Adrenal gland (tissue), 12 donors: Measurements from ENCODE around the gene GATA5. TPM values are rescaled to one million over a fixed set of nuclear protein-coding genes. Genes with fewer than 3 reads are reported as not detected.

Experiments
- DNase-seq, 7 donors: peaks; one replicate each; pipeline ENCODE4 v3.0.0-alpha.2; 2019 to 2020
- H3K27ac ChIP-seq, 5 donors: fragments of 200-600 bp; sonication (generic) in 4 of 5; 1 replicate in 3 of 5; 2 replicates in 2 of 5; pipeline versions ENCODE4 v1.5.1 to v1.8.0; 2016 to 2020; ENCODE audit warnings: mild to moderate bottlenecking in 1 of 5
- H3K27me3 ChIP-seq: fragments of 200-600 bp; 2 replicates; pipeline ENCODE4 v1.8.0; 2021
- H3K36me3 ChIP-seq, 2 donors: fragments of 200-600 bp; replicated peaks in 1 of 2; 1 replicate in 1 of 2; 2 replicates in 1 of 2; pipeline versions ENCODE4 v1.5.1 to v1.8.0; 2018 to 2022
- H3K4me1 ChIP-seq, 2 donors: fragments of 200-600 bp; replicated peaks in 1 of 2; 1 replicate in 1 of 2; 2 replicates in 1 of 2; pipeline versions ENCODE4 v1.5.1 to v1.8.0; 2018 to 2021
- H3K4me3 ChIP-seq, 4 donors: fragments of 200-600 bp; sonication (generic) in 3 of 4; one replicate each; pipeline ENCODE4 v1.5.1; 2016 to 2018
- H3K9me3 ChIP-seq, 3 donors: fragments of 200-600 bp; sonication (generic) in 1 of 3; replicated peaks in 1 of 3; 1 replicate in 2 of 3; 2 replicates in 1 of 3; pipeline versions ENCODE4 v1.5.1 to v1.8.0; 2016 to 2021
- CTCF ChIP-seq, 6 experiments: fragments of 450-650 bp in 4 of 6; fragments of 200-600 bp in 2 of 6; sonication (generic) in 1 of 6; IDR thresholded peaks; 1 replicate in 5 of 6; 2 replicates in 1 of 6; pipeline versions ENCODE4 v1.5.1 to v1.8.0; 2016 to 2021; ENCODE audit warnings: antibody characterized with exemption in 6 of 6, mild to moderate bottlenecking in 2 of 6, moderate library complexity in 1 of 6
- POLR2A ChIP-seq, 2 donors: fragments of 450-650 bp; IDR thresholded peaks; one replicate each; pipeline ENCODE4 v1.6.1; 2017; ENCODE audit warnings: antibody characterized with exemption in 2 of 2, mild to moderate bottlenecking in 2 of 2, moderate library complexity in 1 of 2
- WGBS, 4 donors: extraction: QIAGEN DNeasy Blood & Tissue Kit in 2 of 4; methylation state at CpG; one replicate each; pipeline versions ENCODE4 v1.1.5 to v1.1.7; 2013 to 2017; 5-methylcytosine and 5-hydroxymethylcytosine counted together
- intact Hi-C, 2 donors: fragments of 100-400 bp; cut with DNase I; formaldehyde crosslinking; loops; one replicate each; pipeline versions ENCODE4 v1.14.1 to v1.15.0; 2022 to 2023
- polyA plus RNA-seq, 3 donors: library from polyadenylated mRNA; stranded (reverse); fragments of 200-250 nt in 2 of 3; fragments of 350-450 nt in 1 of 3; fragmentation: Illumina TruSeq in 1 of 3; extraction: RNeasy Lipid Tissue Mini Kit (QIAGEN cat#74804) in 1 of 3; gene quantifications; one replicate each; pipeline ENCODE4 v1.2.3, GENCODE V29; 2013 to 2014
- total RNA-seq, 9 donors: library from RNA; depleted of rRNA in 4 of 9; stranded (reverse); fragments of >200 nt in 4 of 9; fragments of 120-200 nt in 1 of 9; fragmentation: NEBNext Ultra II Directional in 1 of 9; extraction: Animal tissue kit (Norgen Biotek cat#: 25700) in 1 of 9; gene quantifications; one replicate each; pipeline versions ENCODE4 v1.1.0 to v1.2.4, GENCODE V29; 2013 to 2023
- donor health status: healthy with polysubstance abuse.
- donor health status: Bipolar disorder and iron deficiency.
- donor health status: DM: yes; HTN: yes; CAD: no.
- donor health status: DM: no; HTN: no; CAD: no.
- donor health status: DM: no; HTN: no; CAD: no.
- donor health status: DM: yes; HTN: yes; CAD: no.

GATA5 gene
- total and polyA plus RNA-seq, 12 donors = 0.67 to 12.0 (median 5.7) TPM

- TF ChIP-seq CTCF (IDR thresholded peaks at IDR 0.05) (no peak), POLR2A (IDR thresholded peaks at IDR 0.05) (no peak)
- no peaks in the 10 kb centered on the region for H3K9me3 ChIP-seq
- H3K4me3 ChIP-seq = no peak overlapping the region
- DNase-seq = no peak
- intact Hi-C loops = no loop called here
- WGBS, 4 donors = 64 to 77% (median 69%) methylated on average over 10 to 14 of the region's 14 CpGs
- no peak overlapping the region for H3K27ac ChIP-seq
- H3K36me3 ChIP-seq = no peaks in the 10 kb centered on the region
- no peaks in the 10 kb centered on the region for H3K27me3 ChIP-seq
- no peaks in the 10 kb centered on the region for H3K4me1 ChIP-seq
Observed at GRCh38 chr20:62448788-62449187, 27.0 kb downstream of the GATA5 start.

- Histone ChIP-seq H3K36me3 (no peaks in the 10 kb centered on the region), H3K9me3 (no peaks in the 10 kb centered on the region), H3K4me1 (no peaks in the 10 kb centered on the region), H3K27ac (no peak overlapping the region), H3K27me3 (no peaks in the 10 kb centered on the region), H3K4me3 (no peak overlapping the region)
- WGBS, 4 donors = 61 to 71% (median 70%) methylated on average over 4 to 10 of the region's 10 CpGs
- intact Hi-C loops = no loop called here
- no peak for TF ChIP-seq CTCF (IDR thresholded peaks at IDR 0.05)
- no peak for TF ChIP-seq POLR2A (IDR thresholded peaks at IDR 0.05)
- DNase-seq = no peak
Observed at GRCh38 chr20:62448038-62448437, 27.8 kb downstream of the GATA5 start.

- Histone ChIP-seq H3K4me1 (no peaks in the 10 kb centered on the region), H3K27me3 (no peaks in the 10 kb centered on the region), H3K27ac (no peak overlapping the region), H3K36me3 (no peaks in the 10 kb centered on the region), H3K4me3 (no peak overlapping the region), H3K9me3 (no peaks in the 10 kb centered on the region)
- intact Hi-C loops = no loop called here
- TF ChIP-seq POLR2A (IDR thresholded peaks at IDR 0.05) (no peak), CTCF (IDR thresholded peaks at IDR 0.05) (no peak)
- 83 to 92% (median 88%) methylated on average over 40 to 44 of the region's 44 CpGs for WGBS, 4 donors
- no peak for DNase-seq
Observed at GRCh38 chr20:62446888-62447869, 28.6 kb downstream of the GATA5 start.

- 44 to 47% (median 44%) methylated on average over 12 of the region's 12 CpGs; no CpG with 5 or more reads in 1 of the 4 donors for WGBS, 4 donors
- H3K36me3 ChIP-seq = no peaks in the 10 kb centered on the region
- no peak for TF ChIP-seq CTCF (IDR thresholded peaks at IDR 0.05)
- H3K27me3 ChIP-seq = no peaks in the 10 kb centered on the region
- intact Hi-C loops = no loop called here
- H3K9me3 ChIP-seq = no peaks in the 10 kb centered on the region
- H3K4me1 ChIP-seq = no peaks in the 10 kb centered on the region
- no peak overlapping the region for H3K4me3 ChIP-seq
- no peak overlapping the region for H3K27ac ChIP-seq
- DNase-seq = no peak
Observed at GRCh38 chr20:62446481-62446880, 29.3 kb downstream of the GATA5 start.
